Right ventricle myocardium inferior (tissue), 1 donor: ENCODE measurements around the gene OR4C13. TPM values are rescaled to one million over a fixed set of nuclear protein-coding genes. Genes with fewer than 3 reads are reported as not detected.
"Not testable (repeated sequence)": the region's sequence is repeated elsewhere in the genome, so short reads cannot be mapped to it uniquely, and the experiment has no call there.

Experiments used
- ATAC-seq: fragments of 200-7000 bp; cut with Tn5 transposase; one replicate; pipeline ENCODE4 v1.9.1; 2020; ENCODE audit warnings: mild to moderate bottlenecking, moderate library complexity
- DNase-seq: peaks from one replicate; pipeline ENCODE4 v3.0.0; 2021; ENCODE audit errors: missing footprints
- intact Hi-C: fragments of 100-400 bp; cut with DNase I; formaldehyde crosslinking; loops from one replicate; pipeline ENCODE4 v1.11.0; 2022
- long read RNA-seq: library from polyadenylated mRNA; unstranded; transcript quantifications from one replicate; pipeline ENCODE4 v2.0.0, GENCODE V29; 2021
- total RNA-seq: library from RNA; stranded (reverse); fragmentation: NEBNext Ultra II Directional; extraction: Animal tissue kit (Norgen Biotek cat#: 25700); gene quantifications from one replicate; pipeline ENCODE4 v1.2.1, GENCODE V29; 2021
- donor health status: DM: no; HTN: yes; CAD: no; lungs with severe emphysema.

Gene OR4C13
- not detected for total RNA-seq
- long read RNA-seq = 0 reads

DNA sequence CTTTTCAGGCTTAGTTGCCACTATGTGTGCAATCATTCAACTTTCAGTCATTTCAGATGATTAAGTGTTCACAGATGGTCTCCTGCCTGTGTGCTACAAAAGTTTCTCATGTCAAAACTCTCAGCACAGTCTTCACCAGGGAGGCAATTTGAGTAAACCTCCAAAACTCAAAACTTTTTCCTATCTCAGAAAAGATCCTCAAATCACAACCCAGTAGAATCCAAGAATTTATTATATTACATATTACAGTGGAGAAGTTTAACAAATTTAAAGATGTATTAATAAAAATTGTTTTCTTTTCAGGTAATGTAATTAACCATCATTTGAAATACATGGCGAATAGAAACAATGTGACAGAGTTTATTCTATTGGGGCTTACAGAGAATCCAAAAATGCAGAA is at the start of gene OR4C13:
Gene OR4C13 (plus strand): TSS at position 301 of the 400 bp plus-strand sequence. CDS start 32 bp downstream, at position 333.
- DNase-seq (no peak), ATAC-seq (no peak)
- intact Hi-C loops = no loop called here

DNA sequence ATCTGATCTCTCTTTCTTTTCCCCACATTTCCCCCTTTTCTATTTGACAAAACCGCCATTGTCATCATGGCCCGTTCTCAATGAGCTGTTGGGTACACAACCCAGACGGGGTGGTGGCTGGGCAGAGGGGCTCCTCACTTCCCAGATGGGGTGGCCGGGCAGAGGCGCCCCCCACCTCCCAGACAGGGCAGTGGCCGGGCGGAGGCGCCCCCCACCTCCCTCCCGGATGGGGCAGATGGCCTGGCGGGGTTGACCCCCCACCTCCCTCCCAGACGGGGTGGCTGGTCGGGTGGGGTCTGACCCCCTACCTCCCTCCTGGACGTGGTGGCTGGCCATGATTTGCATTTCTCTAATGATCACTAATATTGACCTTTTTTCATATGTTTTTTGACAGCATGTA is 40.7 kb upstream of the OR4C13 start:
- intact Hi-C loops, ATAC-seq, DNase-seq: not testable (repeated sequence)

DNA sequence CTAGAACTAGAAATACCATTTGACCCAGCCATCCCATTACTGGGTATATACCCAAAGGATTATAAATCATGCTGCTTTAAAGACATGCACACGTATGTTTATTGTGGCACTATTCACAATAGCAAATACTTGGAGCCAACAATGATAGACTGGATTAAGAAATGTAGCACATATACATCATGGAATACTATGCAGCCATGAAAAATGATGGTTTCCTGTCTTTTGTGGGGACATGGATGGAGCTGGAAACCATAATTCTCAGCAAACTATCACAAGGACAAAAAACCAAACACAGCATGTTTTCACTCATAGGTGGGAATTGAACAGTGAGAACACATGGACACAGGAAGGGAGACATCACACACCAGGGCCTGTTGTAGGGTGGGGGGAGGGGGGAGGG is 3.5 kb upstream of the OR4C13 start:
- DNase-seq, ATAC-seq, intact Hi-C loops: not testable (repeated sequence)

DNA sequence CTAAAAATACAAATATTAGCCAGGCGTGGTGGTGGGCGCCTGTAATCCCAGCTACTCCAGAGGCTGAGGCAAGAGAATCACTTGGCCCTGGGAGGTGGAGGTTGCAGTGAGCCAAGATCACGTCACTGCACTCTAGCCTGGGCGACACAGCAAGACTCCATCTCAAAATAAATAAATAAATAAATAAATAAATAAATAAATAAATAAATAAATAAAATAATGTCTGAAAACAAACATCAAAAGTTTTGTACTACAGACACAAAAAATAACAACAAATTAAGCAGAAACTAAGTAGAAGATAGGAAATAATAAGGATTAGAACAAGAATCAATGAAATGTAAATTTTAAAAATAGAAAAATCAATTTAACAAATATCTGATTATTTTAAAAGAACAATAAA is 21.2 kb downstream of the OR4C13 start:
- intact Hi-C loops, ATAC-seq, DNase-seq: not testable (repeated sequence)

DNA sequence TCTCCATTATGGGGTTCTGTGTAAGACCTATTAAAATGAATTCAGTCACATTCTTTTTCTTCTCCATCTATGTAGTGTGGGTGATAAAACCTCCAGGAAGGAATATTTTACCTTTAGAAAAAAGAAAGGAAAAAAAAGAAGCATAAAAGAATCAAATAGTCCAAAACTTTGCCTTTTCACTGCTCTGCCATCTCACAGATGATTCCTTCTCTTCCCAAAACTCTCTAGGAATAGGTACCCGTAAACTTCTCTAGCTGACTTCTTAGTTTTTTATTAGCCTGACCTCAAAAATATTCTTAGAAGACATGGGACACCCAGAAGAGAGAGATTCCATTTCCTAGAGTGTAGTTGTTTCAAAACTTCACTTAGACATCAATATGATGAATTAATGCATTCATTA is 30.2 kb downstream of the OR4C13 start, which contains the start of gene OR4C12:
Gene OR4C12 (minus strand): TSS at position 101 of the 400 bp plus-strand sequence. CDS start 34 bp downstream, at position 67.
- ATAC-seq, intact Hi-C loops, DNase-seq: not testable (repeated sequence)

DNA sequence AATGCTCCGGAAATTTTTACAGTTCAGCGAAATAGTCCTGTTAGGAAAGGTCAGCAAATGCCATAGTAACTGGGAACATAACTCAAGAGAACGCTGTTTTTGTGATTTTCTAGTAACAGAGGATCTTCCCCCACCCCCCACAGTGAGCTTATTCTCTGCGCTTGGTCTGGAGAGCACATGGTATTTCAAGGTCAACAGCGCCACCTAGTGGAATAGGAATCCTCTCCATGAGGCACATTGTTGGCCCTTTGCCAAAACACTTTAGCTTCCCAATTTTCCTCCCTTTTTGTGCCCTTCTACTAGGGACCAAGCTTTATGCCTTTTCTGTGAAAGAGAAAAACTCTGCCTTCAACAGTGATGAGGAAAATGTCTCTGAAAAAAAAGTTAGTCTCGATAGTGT is 43.4 kb downstream of the OR4C13 start:
- ATAC-seq (no peak), DNase-seq (no peak)
- intact Hi-C loops = no loop called here

Other genes starting within 250 kb of the OR4C13 start
- not detected for gene OR4C12, start 30.1 kb downstream of the OR4C13 start, total RNA-seq
- gene OR4C45, start 80.5 kb downstream of the OR4C13 start, total RNA-seq = not detected